Retinal pigment epithelial cell (primary cell): Measurements from ENCODE around the gene EVI5.
"Not testable (repeated sequence)": the region's sequence is repeated elsewhere in the genome, so short reads cannot be mapped to it uniquely, and the experiment has no call there.

Source experiments
- DNase-seq: peaks from one replicate; pipeline ENCODE4 v3.0.0-alpha.2; 2010; ENCODE audit warnings: low read depth
- H3K4me3 ChIP-seq: 2 replicates; pipeline ENCODE4 v1.5.1; 2011; ENCODE audit warnings: mild to moderate bottlenecking, low read length, control low read depth, moderate library complexity
- CTCF ChIP-seq: conservative IDR thresholded peaks from 2 replicates; pipeline ENCODE4 v1.5.1; 2011; ENCODE audit warnings: low read depth, low read length, control low read depth, inconsistent platforms

The EVI5 gene

GRCh38 chr1:92778376-92778775 is 6.5 kb downstream of the EVI5 start:
- TF ChIP-seq CTCF, result no peak
- no peak for DNase-seq
- H3K4me3 ChIP-seq, result no peak overlapping the region

- no peak overlapping the region for H3K4me3 ChIP-seq
- no peak for DNase-seq
- TF ChIP-seq CTCF, result no peak
Measured at GRCh38 chr1:92774407-92774806, 10.5 kb downstream of the EVI5 start.

- H3K4me3 ChIP-seq, DNase-seq: not testable (repeated sequence)
Measured at GRCh38 chr1:92773749-92774148, 11.2 kb downstream of the EVI5 start.

- no peak overlapping the region for H3K4me3 ChIP-seq
- no peak for TF ChIP-seq CTCF
- DNase-seq, result no peak
Measured at GRCh38 chr1:92769856-92770255, 15.1 kb downstream of the EVI5 start.

- no peak overlapping the region for H3K4me3 ChIP-seq
- DNase-seq, result no peak
- TF ChIP-seq CTCF, result no peak
Measured at GRCh38 chr1:92768915-92769314, 16.0 kb downstream of the EVI5 start.

- no peak for TF ChIP-seq CTCF
- no peak for DNase-seq
- no peak overlapping the region for H3K4me3 ChIP-seq
Measured at GRCh38 chr1:92768296-92768695, 16.6 kb downstream of the EVI5 start.

GRCh38 chr1:92764116-92764515 is 20.8 kb downstream of the EVI5 start:
- H3K4me3 ChIP-seq, result no peak overlapping the region
- TF ChIP-seq CTCF, result no peak
- DNase-seq, result no peak

- TF ChIP-seq CTCF, result no peak
Measured at GRCh38 chr1:92762355-92762754, 22.6 kb downstream of the EVI5 start.

More at GRCh38 chr1:92762355-92762754, 22.6 kb downstream of the EVI5 start:
- no peak overlapping the region for H3K4me3 ChIP-seq
- no peak for DNase-seq
